Stimulated activated CD4-positive, alpha-beta T cell treated with anti-CD3 and anti-CD28 coated beads, Interleukin-15, amount 100 ng/mL, for 1 hour (primary cell): ENCODE data around the gene CADM1.

ENCODE experiments used
- DNase-seq, 2 donors: peaks; one replicate each; pipeline ENCODE4 v3.0.0-alpha.2; 2020; ENCODE audit warnings: low read depth in 1 of 2, low spot score in 1 of 2

CADM1 gene

DNA sequence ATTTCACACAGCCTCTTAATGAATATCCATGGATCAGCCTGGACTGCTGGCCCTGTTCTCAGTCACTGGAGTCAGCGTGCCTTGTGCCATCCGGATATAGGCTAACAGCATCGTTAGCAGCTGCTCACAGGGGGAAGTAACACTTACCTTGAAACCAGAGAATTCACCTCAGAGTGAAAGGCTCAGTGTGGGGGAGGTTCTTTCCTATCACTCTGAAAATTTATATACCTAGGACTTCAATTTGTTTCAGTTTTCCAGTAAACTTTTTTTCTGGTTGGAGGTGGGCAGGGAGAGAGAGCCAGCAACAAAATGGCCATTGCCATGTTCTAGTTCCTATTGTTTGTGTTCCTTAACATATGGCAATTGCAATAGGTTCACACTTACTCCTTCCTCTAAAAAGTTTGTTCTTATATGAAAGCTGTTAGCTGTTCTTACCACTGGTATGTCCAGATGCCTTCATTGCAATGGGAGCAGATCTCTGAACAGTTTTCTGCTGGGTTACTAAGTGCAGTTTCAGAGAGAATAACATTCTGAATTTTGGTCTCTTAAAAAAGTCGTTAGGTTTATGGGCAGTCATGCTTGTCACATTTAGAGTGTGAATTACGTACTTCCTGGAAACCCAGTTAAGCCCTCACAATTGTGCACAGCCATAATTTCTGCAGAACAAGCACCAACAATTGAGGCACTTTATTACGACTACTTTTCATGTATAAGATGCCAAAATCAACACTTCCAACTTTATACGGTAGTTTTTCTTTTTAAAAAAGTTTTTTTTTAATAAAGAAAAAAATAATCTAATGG is 247.6 kb downstream of the CADM1 start:
- DNase-seq, result no peak

DNA sequence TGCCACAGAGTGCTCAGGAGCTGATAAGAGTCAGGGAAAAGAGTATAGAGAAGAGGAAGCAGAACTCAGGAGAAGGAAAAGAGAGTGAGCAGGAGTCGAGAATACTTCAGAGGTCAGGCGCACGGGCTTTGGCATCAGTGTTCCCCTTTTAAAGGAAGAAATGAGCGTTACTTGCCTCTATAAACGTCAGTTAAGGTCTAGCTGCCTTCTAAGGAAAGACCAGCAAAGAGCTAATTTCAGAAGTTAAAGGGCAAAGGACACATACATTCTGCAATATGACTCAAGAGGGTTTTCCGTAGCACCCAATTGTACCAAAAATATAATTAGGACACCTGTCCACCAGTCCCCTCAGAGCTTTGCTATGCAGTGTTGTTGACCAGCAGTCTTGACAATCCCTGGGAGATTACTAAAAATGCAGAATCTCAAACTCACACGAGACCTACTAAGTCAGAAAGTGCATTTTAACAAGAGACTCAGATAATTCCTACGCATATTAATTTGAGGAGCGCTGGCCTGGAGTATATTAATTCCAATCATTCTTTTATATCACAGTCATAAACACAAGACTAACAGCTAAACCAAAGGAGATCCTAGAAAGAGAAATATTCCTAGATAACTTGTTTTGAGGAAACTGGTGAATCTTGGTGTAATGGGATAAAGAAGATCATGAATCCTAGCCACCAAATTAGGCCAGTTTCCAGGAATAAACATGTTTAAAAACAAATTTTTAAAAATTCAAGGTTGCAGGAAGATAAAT is 249.0 kb downstream of the CADM1 start:
- no peak for DNase-seq

DNA sequence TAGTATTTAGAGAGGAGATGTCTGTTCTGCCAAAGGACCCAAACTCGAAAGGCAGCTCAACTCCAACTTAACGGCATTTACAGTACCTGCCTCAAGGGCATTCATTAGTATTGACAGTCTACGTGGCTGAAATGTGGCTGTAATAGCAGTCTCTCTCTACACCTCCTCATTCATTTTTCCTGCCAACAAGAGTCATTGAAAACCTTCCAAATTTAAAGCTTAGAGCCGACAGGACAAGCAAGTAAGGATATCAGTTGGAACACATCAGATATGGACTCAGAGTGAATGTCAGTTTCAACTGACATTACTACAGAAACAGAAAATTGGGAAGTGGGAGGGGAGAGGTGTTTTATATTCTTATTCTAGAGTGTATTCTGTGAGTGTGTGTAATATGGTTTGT is 253.1 kb downstream of the CADM1 start:
- no peak for DNase-seq

DNA sequence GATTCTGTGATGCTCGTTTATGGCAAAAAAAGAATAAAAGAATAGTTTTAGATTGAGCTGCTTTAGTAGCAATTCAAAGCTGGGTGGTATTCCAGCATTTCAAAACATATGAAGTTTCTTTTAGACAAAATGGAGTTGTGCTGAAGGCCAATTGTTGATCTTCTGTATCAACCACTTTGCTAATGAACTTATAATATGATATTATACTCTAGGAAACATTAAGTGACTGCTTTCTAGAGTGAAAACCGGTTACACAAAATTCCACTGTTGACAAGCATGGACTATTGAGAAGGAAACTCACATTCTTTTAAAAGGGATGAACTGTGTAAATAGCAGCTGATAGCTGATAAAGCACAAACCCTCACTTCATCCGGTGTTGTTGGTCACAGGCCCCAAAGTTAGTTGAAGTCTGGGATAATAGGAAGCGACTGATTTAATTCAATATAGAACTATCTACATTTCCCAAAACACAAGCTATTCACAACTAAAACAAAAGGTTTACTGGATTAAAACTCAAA is 255.1 kb downstream of the CADM1 start:
- no peak for DNase-seq

DNA sequence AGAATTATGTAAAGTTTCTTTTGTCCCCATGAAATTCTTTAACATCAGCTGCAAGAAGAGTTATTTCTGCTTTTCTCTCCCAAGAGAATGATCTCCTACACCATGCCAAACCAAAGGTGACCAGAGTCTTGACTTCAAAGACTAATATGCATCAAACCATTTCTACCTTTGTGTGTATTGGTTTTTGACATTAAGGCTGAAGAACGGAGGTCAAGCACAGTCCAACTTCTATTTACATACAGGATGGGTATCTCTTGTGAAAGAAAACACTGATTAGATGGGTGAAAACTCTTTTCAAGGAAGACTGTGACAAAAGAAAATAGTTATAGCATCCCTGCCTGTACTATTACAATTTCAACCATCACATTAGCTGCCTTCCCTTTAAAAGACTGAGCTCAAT is 256.3 kb downstream of the CADM1 start:
- no peak for DNase-seq

DNA sequence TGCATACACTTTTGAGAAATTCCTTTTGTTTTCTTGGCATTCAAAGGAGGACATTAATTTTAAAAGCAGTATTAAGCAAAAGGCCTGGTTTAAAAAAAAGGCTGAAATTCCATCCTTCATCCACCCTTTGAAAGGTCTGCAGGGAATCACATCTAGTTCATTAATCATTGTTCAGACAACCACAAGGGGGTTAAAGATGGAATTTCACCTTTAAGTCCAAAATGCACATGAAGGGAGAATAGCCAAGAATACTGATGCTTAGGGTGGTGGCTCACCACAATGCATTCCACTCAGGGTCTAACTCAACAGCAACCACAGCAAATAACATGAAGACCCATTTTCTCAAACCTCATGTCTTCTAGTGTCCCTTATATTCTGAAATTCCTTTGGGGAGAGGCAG is 256.9 kb downstream of the CADM1 start:
- DNase-seq, result no peak

DNA sequence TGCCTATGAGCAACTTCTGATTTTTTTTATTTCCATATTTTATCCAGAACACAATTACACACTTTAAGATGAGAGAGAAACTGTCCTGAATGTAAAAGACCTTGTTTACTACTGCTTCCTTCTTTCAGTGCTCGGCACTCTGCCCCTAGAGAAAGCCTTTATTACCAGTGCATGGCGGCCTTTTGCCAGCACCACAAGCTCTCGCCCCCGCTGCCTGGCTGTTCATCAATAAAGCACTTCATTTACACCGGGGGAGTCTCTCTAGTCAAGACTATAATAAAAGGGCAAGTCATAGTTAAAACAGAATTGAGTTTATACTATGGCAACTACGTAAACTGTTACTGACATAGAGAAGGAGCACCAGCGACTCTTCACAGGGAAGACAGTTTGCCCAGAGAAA is 259.5 kb downstream of the CADM1 start:
- DNase-seq, result no peak

DNA sequence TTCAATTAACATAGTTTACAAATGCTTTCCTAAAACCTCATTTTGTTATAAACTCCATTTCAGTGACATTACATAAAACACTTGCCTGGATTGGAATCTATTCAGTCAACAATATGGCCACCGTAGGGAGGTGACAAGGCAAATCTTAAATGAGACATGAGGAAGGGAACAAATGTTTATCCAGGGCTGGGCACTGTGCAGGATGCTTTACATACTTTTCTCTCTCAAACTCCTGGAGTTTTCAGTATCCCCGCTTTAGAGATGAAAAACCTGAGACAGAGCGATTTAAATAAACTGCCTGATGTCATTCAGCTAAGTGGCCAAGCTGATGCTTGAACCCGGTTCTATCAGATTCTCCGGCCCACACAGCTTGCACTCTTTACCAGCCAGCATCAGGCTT is 259.9 kb downstream of the CADM1 start:
- no peak for DNase-seq

DNA sequence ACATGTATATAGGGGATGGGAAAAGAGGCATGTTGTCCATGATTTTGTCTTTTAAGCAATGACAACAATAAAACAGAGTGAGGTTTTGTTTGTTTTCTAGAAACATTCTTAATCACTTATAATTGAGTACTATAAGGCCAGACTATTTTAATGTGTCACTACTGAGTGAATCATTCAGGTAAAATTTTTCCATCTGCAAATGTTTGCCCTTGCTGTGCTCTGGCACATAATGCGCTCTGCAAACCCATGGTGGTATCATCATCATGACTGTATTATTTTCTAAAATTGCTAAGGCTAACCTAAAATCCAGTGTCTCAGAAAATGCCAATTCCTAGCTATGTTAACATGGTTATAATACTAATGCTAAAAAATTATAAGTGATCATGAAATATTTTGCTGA is 261.2 kb downstream of the CADM1 start:
- DNase-seq, result no peak

DNA sequence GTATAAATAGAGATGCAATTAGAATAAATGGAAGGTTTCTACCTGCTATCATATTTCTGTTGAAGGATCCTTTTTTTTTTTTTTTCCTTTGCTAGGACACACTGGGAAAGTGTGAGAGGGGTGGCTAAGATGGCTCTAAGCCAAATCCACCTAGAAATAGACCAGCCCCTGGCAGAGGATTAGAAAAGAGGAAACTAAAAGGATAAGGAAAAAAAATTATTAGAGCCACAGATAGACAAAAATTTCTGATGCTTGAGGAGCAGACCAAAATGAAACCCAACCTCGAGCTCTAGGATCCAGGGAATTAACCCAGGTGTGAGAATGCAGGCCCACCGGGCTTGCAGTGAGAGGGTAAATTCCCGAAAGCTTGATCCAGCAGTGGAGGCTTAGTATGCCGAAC is 262.3 kb downstream of the CADM1 start:
- no peak for DNase-seq

DNA sequence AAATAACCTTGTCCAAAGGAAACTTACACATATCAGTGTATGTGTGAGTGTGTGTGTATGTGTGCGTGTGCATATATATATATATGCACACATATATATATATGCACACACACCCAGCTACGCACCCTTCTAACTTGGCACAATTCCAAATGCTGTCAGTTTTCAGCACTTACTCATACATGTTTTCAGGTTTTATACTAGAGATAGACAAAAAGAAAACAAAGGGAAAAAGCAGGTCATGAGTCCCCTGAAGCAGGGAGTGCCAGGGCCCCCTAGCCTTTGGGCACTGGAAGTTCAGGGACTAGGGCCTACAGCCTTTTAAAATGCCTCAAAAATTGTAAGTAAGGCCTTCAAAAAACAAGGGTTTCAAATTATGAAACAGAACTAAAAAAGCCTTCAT is 265.4 kb downstream of the CADM1 start:
- no peak for DNase-seq

DNA sequence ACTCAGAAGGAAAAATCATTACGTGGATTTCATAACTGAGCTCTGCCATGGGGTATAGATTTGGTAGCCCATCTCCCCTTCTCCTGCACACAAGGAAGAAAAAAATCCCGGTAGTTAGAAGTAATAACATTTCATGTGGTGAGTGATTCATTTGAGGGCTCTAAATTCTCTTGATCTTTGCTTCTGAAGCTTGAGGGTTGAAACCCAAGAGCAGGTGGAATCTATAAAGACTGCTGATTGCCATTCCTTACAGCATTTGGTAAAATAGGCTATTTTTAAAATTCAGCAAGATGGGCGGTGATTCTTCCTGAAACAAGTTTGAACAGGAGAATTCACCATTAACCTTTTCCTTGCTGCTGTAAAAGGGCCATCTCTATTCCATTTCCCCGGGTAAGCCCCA is 266.1 kb downstream of the CADM1 start:
- DNase-seq, result no peak

DNA sequence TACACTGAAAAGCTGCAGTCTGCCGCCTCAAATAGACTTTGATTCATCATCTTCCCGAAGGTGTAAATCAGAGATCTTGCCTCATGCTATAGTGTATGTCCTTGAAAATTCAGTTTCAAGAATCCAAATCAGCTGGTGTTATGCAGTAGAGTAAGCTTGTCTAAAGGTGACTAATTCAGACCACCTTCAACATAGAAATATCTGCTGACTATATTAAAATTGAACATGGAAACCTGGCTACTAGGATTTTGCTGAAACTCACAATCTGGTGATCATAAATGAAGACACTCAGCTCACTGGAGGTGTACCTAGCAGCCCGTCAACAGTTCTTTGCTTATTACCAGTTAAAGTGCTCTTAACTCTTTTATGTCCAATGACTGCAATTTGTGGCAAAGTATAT is 266.6 kb downstream of the CADM1 start:
- no peak for DNase-seq

DNA sequence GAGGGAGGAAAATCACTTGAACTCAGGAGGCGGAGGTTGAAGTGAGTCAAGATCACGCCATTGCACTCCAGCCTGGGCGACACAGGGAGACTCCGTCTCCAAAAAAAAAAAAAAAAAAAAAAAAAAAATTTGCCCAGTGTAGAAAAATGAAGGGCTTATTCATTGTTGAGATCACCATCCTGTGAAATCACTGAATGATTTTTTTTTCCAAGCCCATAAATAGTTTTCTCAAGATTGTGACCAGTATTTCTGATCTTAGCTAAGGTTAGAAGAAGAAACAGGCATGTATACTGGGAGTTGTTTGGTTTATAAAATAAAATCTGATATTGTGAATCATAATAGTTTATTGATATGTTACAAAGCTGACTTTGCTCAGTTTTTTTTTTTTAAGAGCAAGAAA is 269.4 kb downstream of the CADM1 start:
- DNase-seq, result no peak

DNA sequence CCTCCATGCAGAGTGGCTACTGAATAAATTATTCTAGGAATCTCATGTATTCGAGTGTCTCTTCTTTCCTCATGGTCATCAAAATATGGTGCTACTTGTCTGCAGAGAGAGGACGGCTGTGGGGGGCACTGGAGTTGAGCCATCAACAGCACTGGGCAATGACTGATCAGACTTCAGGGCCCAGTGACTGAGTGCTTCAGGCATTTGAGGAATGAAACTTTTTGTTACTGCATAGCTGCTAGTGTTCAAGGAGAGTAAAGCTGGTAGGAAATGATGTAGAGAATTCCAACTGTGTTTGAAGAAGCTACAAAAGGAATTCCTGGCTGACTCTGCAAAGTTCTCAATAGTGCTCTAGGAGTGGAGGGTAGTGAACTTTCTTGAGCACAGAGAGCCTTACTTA is 277.7 kb downstream of the CADM1 start:
- no peak for DNase-seq

DNA sequence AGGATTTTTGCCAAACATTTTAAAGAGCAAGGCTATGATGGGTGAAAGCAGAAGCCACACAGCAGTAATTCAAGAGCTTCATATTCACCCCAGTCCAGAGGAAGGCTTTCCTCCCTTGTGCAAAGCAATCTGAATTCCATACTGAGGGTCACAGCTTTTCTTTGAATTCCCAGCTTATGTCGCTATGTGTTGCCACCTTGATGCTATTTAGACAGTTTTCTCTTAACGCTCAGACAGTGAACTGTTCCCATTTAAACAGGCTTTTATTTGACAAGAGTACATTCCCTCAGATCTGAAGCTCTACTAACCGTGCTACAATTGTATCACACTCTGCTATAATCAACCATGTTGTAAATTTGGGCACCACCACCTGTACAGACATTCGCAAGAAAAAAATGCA is 279.7 kb downstream of the CADM1 start:
- DNase-seq, result no peak

DNA sequence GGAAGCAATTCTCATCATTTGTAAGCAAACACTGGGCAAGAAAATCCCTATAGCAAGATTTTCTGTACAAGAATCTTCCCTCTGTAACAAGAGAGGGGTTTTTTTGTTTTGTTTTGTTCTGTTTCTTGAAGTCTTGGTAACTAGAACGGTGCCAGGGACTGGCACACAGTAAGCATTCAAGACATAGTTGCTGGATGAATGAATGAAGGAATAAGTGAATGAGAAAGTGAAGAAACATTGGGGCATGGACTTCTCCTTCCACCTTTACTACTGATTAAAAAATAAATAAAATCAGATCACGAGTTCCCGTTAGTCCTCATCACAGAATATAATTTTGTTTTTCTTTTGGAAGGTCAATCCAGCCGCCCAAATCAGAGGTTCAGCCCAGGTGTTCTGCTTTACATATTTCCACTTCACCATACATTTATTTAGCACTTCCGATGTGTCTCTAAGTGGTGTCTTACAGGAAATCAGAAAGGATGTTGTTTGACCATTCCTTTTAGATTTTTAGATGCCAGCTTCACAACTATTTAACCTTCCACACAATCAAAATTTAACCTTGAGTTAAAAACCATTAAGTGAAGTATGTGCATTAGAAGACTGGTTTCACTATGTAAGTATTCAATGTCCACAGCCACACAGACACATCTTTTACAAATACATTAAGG is 281.2 kb downstream of the CADM1 start:
- DNase-seq, result no peak

DNA sequence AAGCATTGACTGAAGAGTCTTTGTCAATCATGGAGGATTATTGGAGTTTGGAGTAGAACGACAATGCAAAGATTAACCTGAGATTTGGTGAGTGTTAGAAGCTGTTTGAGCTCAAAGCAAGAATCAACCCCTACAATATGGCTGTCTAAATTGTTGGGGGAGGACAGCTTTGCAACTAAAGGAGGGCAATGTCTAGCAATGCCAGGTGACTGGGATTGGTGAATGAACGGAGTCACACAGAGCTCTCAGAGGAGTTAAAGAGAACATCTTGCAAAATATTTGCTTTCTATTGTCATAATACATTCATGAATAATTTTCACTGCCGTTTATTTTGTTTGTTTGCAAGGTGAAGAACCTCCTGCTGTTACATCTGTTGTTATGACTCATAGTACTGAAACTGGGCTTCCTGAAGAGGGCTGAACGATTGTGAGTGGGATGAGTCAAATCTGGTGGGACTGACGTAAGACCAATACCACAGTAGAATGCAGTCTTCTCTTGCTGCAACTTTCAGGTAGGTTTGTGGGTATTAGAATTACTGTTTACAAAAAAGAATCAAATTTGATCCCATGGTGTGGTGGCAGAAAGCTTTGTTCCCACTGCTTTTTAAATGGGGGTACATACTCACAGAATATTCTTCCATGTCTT is 281.9 kb downstream of the CADM1 start:
- DNase-seq, result no peak

DNA sequence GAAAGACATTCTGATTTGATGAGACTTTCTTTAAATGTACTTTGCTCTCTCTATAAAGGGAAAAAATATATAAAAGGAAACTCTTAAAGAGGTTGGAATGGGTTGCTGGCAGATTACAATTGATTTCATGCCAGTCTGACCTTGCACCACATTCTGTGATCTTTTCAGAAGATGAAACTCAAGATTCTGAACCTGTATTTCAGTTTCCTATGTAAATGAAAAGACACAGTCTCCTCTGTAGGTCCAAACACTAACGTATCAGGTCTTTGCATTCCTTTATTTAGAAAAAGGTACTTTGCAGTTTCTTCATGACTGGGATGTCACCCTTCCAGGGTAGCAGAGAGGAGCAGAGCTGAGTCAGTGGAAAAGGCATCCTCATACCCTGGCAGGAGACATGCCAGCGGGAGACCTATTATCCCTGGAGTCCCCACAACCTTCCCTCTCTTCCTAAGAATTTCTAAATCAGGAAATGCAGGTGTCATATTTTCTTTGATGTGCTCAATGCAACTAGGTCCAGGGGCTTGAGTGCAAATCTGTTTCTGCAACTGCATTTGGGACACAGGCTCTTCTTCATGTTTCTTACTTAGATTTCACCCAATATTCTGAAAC is 282.6 kb downstream of the CADM1 start:
- DNase-seq, result no peak

DNA sequence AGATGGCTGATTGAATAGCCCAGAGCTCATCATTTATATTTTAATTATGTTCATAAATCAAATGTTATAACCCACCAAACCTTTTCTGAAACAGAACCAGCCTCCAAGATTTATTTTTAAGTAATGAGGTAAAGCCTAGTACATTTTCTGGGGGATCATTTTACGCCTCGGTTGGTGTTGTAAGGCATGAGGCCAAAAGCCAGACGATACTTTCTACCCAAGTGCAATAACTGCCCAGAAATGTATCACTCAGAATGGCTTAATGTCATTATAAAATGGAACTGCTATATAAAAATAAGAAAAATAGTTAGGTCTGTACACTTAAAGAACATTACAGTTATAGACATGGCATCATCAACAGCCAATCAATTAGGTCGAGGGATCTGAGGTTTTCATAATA is 283.3 kb downstream of the CADM1 start:
- no peak for DNase-seq

DNA sequence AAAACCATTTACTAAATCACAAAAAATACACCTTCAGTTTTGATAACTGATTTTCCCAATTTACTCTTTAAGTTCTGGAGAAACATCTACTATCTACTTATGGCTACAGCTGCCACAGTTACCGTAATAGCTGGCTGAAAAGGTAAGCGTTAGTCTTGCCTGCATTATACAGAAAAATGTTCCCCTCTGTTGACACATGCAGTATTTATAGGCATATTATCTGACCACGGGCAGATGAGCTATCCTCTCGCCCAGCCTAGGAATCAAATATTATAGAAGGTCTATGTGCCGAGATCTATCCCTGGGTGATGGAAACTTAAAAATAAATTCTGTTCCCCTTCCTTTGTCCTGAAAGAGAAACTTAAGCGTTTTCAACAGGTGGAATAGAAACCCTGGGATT is 283.8 kb downstream of the CADM1 start:
- no peak for DNase-seq
